HepG2 (cell line): ENCODE results near the gene SLC13A5. TPM values are rescaled to one million over a fixed set of nuclear protein-coding genes. Genes with fewer than 3 reads are reported as not detected.

Source experiments
- ARID2 ChIP-seq: sonication (generic); formaldehyde crosslinking; IDR thresholded peaks from 2 replicates; pipeline ENCODE4 v1.8.1; 2022; ENCODE audit warnings: mild to moderate bottlenecking, missing genetic modification reagents, borderline replicate concordance
- CREB1 ChIP-seq, 2 experiments: fragments of 450-650 bp in 1 of 2; IDR thresholded peaks; 2 replicates each; pipeline ENCODE4 v1.6.1; 2016 to 2017; ENCODE audit warnings: control low read depth in 1 of 2, mild to moderate bottlenecking in 1 of 2, missing compliant biosample characterization in 1 of 2, missing genetic modification characterization in 1 of 2
- MAFF ChIP-seq: IDR thresholded peaks from 2 replicates; pipeline ENCODE4 v1.6.1; 2011; ENCODE audit warnings: low read depth, low read length, improper control_type of control experiment
- MTA3 ChIP-seq: sonication (generic); formaldehyde crosslinking; IDR thresholded peaks from 2 replicates; pipeline ENCODE4 v1.4.0; 2020; ENCODE audit warnings: missing genetic modification reagents
- NCOA5 ChIP-seq: sonication (generic); formaldehyde crosslinking; IDR thresholded peaks from 2 replicates; pipeline ENCODE4 v1.4.0; 2020; ENCODE audit warnings: missing genetic modification reagents
- PHF8 ChIP-seq: sonication (generic); formaldehyde crosslinking; IDR thresholded peaks from 2 replicates; pipeline ENCODE4 v1.5.0; 2020; ENCODE audit warnings: missing genetic modification reagents
- PPARG ChIP-seq: conservative IDR thresholded peaks from 2 replicates; pipeline ENCODE4 v1.6.1; 2016; ENCODE audit warnings: missing biosample characterization, missing genetic modification reagents
- SALL1 ChIP-seq: sonication (generic); formaldehyde crosslinking; IDR thresholded peaks from 2 replicates; pipeline ENCODE4 v1.8.0; 2022; ENCODE audit warnings: mild to moderate bottlenecking, missing genetic modification reagents
- SMC3 ChIP-seq: IDR thresholded peaks from 2 replicates; pipeline ENCODE4 v1.6.1; 2011; ENCODE audit warnings: low read length, improper control_type of control experiment
- TBX3 ChIP-seq: fragments of 450-650 bp; IDR thresholded peaks from 2 replicates; pipeline ENCODE4 v1.6.1; 2017; ENCODE audit warnings: antibody characterized with exemption, mild to moderate bottlenecking, inconsistent platforms, borderline replicate concordance
- ZMYM2 ChIP-seq: sonication (generic); formaldehyde crosslinking; IDR thresholded peaks from 2 replicates; pipeline ENCODE4 v1.8.0; 2022; ENCODE audit warnings: mild to moderate bottlenecking, missing genetic modification reagents
- ZNF124 ChIP-seq: sonication (generic); formaldehyde crosslinking; IDR thresholded peaks from 2 replicates; pipeline ENCODE4 v1.4.0; 2020; ENCODE audit warnings: missing genetic modification reagents
- ZNF431 ChIP-seq: sonication (generic); formaldehyde crosslinking; IDR thresholded peaks from 2 replicates; pipeline ENCODE4 v1.9.0; 2022; ENCODE audit warnings: missing genetic modification reagents, low read depth, mild to moderate bottlenecking, borderline replicate concordance
- ZNF446 ChIP-seq: sonication (generic); formaldehyde crosslinking; IDR thresholded peaks from 2 replicates; pipeline ENCODE4 v1.5.0; 2020; ENCODE audit warnings: mild to moderate bottlenecking, missing genetic modification reagents
- ZZZ3 ChIP-seq: sonication (generic); formaldehyde crosslinking; IDR thresholded peaks from 2 replicates; pipeline ENCODE4 v1.4.0; 2020; ENCODE audit warnings: missing genetic modification reagents, mild to moderate bottlenecking, borderline replicate concordance
- polyA plus RNA-seq, 8 experiments: library from polyadenylated mRNA; depleted of rRNA in 3 of 8; stranded (reverse) in 7 of 8; unstranded in 1 of 8; fragments of >200 nt; fragmentation: Illumina TruSeq in 4 of 8; extraction: Trizol in 4 of 8; gene quantifications; 2 replicates each; pipeline versions ENCODE4 v1.2.1 to v1.2.3, GENCODE V29; 2011 to 2016; ENCODE audit warnings: low read depth in 4 of 8, missing spikeins in 1 of 8, mixed read lengths in 1 of 8; ENCODE audit not compliant: insufficient read depth in 1 of 8
- total RNA-seq, 5 experiments: library from RNA; depleted of rRNA; stranded (reverse); fragments of >200 nt; fragmentation: Illumina TruSeq; extraction: Trizol; gene quantifications; 2 replicates each; pipeline ENCODE4 v1.2.3, GENCODE V29; 2016; ENCODE audit warnings: low read depth in 1 of 5
- TF ChIP-seq, protein P1 (sequence below): sonication (generic); formaldehyde crosslinking; IDR thresholded peaks from 2 replicates; pipeline ENCODE4 v1.4.0; 2020; ENCODE audit warnings: missing genetic modification reagents
- TF ChIP-seq, protein P2 (sequence below): sonication (generic); formaldehyde crosslinking; IDR thresholded peaks from 2 replicates; pipeline ENCODE4 v1.8.0; 2022; ENCODE audit warnings: mild to moderate bottlenecking, missing genetic modification reagents
- TF ChIP-seq, protein P3 (sequence below): sonication (generic); formaldehyde crosslinking; IDR thresholded peaks from 2 replicates; pipeline ENCODE4 v1.5.0; 2020; ENCODE audit warnings: mild to moderate bottlenecking, missing genetic modification reagents
- TF ChIP-seq, protein P4 (sequence below): sonication (generic); formaldehyde crosslinking; IDR thresholded peaks from 2 replicates; pipeline ENCODE4 v1.5.0; 2020; ENCODE audit warnings: missing genetic modification reagents
- TF ChIP-seq, protein P5 (sequence below): sonication (generic); formaldehyde crosslinking; IDR thresholded peaks from 2 replicates; pipeline ENCODE4 v1.8.0; 2023; ENCODE audit warnings: mild to moderate bottlenecking, missing genetic modification reagents

Gene SLC13A5
- total and polyA plus RNA-seq, 2 of the 13 experiments (the other 11 are each of a cell fraction or from before 2014, with no cell fraction given) = 42.8 to 310 TPM

DNA sequence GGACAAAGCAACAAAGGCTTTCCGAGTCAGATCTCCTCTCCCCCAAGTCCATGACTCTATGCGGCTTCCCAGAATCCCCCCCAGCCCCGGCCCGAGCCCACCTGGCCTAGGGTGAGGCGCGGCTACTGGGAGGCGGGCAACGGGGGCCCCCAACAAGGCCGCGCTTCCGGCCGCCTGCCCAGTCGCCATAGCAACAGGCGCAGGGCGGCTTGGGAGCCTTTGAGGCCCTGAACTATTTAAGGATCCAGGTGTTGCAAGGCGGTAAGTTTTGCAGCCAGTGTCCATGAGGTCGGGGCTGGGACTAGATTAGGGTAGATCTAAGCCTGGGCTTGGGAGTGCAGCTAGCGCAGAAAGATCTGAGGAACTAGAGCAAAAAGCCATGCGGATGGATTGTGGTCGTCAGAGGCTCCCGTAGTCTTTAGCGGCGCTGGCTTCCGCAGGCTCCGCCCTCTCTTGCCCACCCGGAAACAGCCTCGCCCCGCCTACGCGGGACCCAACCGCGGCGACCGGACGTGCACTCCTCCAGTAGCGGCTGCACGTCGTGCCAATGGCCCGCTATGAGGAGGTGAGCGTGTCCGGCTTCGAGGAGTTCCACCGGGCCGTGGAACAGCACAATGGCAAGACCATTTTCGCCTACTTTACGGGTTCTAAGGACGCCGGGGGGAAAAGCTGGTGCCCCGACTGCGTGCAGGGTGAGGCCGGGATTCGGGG lies 72.5 kb downstream of the SLC13A5 start, which contains the start of the genes KIAA0753 and TXNDC17 (continued):
- TF ChIP-seq, protein P1, sequence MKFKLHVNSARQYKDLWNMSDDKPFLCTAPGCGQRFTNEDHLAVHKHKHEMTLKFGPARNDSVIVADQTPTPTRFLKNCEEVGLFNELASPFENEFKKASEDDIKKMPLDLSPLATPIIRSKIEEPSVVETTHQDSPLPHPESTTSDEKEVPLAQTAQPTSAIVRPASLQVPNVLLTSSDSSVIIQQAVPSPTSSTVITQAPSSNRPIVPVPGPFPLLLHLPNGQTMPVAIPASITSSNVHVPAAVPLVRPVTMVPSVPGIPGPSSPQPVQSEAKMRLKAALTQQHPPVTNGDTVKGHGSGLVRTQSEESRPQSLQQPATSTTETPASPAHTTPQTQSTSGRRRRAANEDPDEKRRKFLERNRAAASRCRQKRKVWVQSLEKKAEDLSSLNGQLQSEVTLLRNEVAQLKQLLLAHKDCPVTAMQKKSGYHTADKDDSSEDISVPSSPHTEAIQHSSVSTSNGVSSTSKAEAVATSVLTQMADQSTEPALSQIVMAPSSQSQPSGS = no peak; the same call in 1 of the 2 replicates
- TF ChIP-seq PHF8 (CRISPR knock-in tag) (peak; percentile 92), ZNF446 (CRISPR knock-in tag) (peak; percentile 76; the same call in 1 of the 2 replicates), CREB1 (IDR thresholded peaks at IDR 0.05) (0 out of 2 replicates have a peak, but pooled peaks have one; percentile 21), CREB1 (CRISPR knock-in tag; IDR thresholded peaks at IDR 0.05) (peak; percentile 63), NCOA5 (CRISPR knock-in tag) (no peak), ZMYM2 (CRISPR knock-in tag) (peak; percentile 79; the same call in 1 of the 2 replicates), MTA3 (CRISPR knock-in tag) (no peak), SMC3 (no peak), MAFF (no peak), ZZZ3 (CRISPR knock-in tag) (peak; percentile 87), PPARG (CRISPR knock-in tag) (0 out of 2 replicates have a peak, but pooled peaks have one; percentile 29), TBX3 (no peak), ZNF431 (CRISPR knock-in tag) (no peak), ARID2 (peak; percentile 83; the same call in 1 of the 2 replicates), ZNF124 (peak; percentile 56; the same call in 1 of the 2 replicates), SALL1 (CRISPR knock-in tag) (peak; percentile 68)
- TF ChIP-seq, protein P2, sequence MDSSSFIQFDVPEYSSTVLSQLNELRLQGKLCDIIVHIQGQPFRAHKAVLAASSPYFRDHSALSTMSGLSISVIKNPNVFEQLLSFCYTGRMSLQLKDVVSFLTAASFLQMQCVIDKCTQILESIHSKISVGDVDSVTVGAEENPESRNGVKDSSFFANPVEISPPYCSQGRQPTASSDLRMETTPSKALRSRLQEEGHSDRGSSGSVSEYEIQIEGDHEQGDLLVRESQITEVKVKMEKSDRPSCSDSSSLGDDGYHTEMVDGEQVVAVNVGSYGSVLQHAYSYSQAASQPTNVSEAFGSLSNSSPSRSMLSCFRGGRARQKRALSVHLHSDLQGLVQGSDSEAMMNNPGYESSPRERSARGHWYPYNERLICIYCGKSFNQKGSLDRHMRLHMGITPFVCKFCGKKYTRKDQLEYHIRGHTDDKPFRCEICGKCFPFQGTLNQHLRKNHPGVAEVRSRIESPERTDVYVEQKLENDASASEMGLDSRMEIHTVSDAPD = 0 out of 2 replicates have a peak, but pooled peaks have one; percentile 54
- TF ChIP-seq, protein P3, sequence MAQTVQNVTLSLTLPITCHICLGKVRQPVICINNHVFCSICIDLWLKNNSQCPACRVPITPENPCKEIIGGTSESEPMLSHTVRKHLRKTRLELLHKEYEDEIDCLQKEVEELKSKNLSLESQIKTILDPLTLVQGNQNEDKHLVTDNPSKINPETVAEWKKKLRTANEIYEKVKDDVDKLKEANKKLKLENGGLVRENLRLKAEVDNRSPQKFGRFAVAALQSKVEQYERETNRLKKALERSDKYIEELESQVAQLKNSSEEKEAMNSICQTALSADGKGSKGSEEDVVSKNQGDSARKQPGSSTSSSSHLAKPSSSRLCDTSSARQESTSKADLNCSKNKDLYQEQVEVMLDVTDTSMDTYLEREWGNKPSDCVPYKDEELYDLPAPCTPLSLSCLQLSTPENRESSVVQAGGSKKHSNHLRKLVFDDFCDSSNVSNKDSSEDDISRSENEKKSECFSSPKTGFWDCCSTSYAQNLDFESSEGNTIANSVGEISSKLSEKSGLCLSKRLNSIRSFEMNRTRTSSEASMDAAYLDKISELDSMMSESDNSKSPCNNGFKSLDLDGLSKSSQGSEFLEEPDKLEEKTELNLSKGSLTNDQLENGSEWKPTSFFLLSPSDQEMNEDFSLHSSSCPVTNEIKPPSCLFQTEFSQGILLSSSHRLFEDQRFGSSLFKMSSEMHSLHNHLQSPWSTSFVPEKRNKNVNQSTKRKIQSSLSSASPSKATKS (CRISPR knock-in tag) = 0 out of 2 replicates have a peak, but pooled peaks have one; percentile 50
- TF ChIP-seq, protein P4, sequence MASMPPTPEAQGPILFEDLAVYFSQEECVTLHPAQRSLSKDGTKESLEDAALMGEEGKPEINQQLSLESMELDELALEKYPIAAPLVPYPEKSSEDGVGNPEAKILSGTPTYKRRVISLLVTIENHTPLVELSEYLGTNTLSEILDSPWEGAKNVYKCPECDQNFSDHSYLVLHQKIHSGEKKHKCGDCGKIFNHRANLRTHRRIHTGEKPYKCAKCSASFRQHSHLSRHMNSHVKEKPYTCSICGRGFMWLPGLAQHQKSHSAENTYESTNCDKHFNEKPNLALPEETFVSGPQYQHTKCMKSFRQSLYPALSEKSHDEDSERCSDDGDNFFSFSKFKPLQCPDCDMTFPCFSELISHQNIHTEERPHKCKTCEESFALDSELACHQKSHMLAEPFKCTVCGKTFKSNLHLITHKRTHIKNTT = no peak
- TF ChIP-seq, protein P5, sequence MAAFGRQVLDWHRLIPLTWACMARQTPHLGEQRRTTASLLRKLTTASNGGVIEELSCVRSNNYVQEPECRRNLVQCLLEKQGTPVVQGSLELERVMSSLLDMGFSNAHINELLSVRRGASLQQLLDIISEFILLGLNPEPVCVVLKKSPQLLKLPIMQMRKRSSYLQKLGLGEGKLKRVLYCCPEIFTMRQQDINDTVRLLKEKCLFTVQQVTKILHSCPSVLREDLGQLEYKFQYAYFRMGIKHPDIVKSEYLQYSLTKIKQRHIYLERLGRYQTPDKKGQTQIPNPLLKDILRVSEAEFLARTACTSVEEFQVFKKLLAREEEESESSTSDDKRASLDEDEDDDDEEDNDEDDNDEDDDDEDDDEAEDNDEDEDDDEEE (CRISPR knock-in tag) = no peak; the same call in 1 of the 2 replicates
